Ovary (tissue), 9 donors: ENCODE results near the gene CENPU. TPM values are rescaled to one million over a fixed set of nuclear protein-coding genes. Genes with fewer than 3 reads are reported as not detected.

Source experiments
- DNase-seq, 5 donors: peaks; one replicate each; pipeline ENCODE4 v3.0.0-alpha.2; 2019 to 2020
- H3K27ac ChIP-seq, 2 donors: fragments of 200-600 bp; one replicate each; pipeline versions ENCODE4 v1.5.1 to v1.8.0; 2019 to 2022
- H3K27me3 ChIP-seq: fragments of 200-600 bp; one replicate; pipeline ENCODE4 v1.8.0; 2022
- H3K36me3 ChIP-seq: fragments of 200-600 bp; sonication (generic); one replicate; pipeline ENCODE4 v1.5.1; 2019
- H3K4me1 ChIP-seq: one replicate; pipeline ENCODE4 v1.8.1; 2013; ENCODE audit warnings: mild to moderate bottlenecking, moderate library complexity; ENCODE audit not compliant: insufficient read depth
- H3K4me3 ChIP-seq: fragments of 200-600 bp; sonication (generic); one replicate; pipeline ENCODE4 v1.5.1; 2017
- H3K9me3 ChIP-seq, 2 donors: fragments of 200-600 bp in 1 of 2; sonication (generic) in 1 of 2; one replicate each; pipeline versions ENCODE4 v1.5.1 to v1.8.1; 2013 to 2019; ENCODE audit warnings: mild to moderate bottlenecking in 1 of 2, moderate library complexity in 1 of 2
- EP300 ChIP-seq: sonication (generic); formaldehyde crosslinking; IDR thresholded peaks from one replicate; pipeline ENCODE4 v1.6.1; 2017; ENCODE audit warnings: antibody characterized with exemption
- POLR2A ChIP-seq: fragments of 450-650 bp; IDR thresholded peaks from one replicate; pipeline ENCODE4 v1.6.1; 2017; ENCODE audit warnings: antibody characterized with exemption, mild to moderate bottlenecking, moderate library complexity
- WGBS, 3 donors: extraction: QIAGEN DNeasy Blood & Tissue Kit in 1 of 3; methylation state at CpG; one replicate each; pipeline versions ENCODE4 v1.1.5 to v1.1.7; 2013 to 2017; 5-methylcytosine and 5-hydroxymethylcytosine counted together
- intact Hi-C, 4 donors: fragments of 100-400 bp; cut with DNase I; formaldehyde crosslinking; loops; one replicate each; pipeline versions ENCODE4 v1.11.0 to v1.15.1; 2022 to 2023
- polyA plus RNA-seq, 2 donors: library from polyadenylated mRNA; stranded (reverse); fragments of 200-250 nt in 1 of 2; fragments of 350-450 nt in 1 of 2; fragmentation: Illumina TruSeq in 1 of 2; extraction: RNeasy Lipid Tissue Mini Kit (QIAGEN cat#74804) in 1 of 2; gene quantifications; one replicate each; pipeline ENCODE4 v1.2.3, GENCODE V29; 2013 to 2014
- total RNA-seq, 7 donors: library from RNA; depleted of rRNA in 2 of 7; stranded (reverse); fragments of >200 nt in 2 of 7; fragmentation: NEBNext Ultra II Directional in 3 of 7; extraction: Animal tissue kit (Norgen Biotek cat#: 25700) in 3 of 7; gene quantifications; one replicate each; pipeline versions ENCODE4 v1.1.0 to v1.2.4, GENCODE V29; 2016 to 2023
- TF ChIP-seq, protein P1 (sequence below), 3 donors: fragments of 450-650 bp in 2 of 3; fragments of 200-600 bp in 1 of 3; IDR thresholded peaks; one replicate each; pipeline versions ENCODE4 v1.5.1 to v1.8.0; 2016 to 2022; ENCODE audit warnings: antibody characterized with exemption in 3 of 3, mild to moderate bottlenecking in 1 of 3
- donor health status: DM: no; HTN: no; CAD: no; lungs with moderate emphysema.
- donor health status: DM: no; HTN: no; CAD: no.
- donor health status: Bipolar disorder and iron deficiency.
- donor health status: DM: yes; HTN: yes; CAD: no.
- donor health status: DM: no; HTN: no; CAD: no.
- donor health status: DM: yes; HTN: yes; CAD: no.

Gene CENPU
- total and polyA plus RNA-seq, 9 donors = 0.34 to 3.4 (median 0.94) TPM

DNA sequence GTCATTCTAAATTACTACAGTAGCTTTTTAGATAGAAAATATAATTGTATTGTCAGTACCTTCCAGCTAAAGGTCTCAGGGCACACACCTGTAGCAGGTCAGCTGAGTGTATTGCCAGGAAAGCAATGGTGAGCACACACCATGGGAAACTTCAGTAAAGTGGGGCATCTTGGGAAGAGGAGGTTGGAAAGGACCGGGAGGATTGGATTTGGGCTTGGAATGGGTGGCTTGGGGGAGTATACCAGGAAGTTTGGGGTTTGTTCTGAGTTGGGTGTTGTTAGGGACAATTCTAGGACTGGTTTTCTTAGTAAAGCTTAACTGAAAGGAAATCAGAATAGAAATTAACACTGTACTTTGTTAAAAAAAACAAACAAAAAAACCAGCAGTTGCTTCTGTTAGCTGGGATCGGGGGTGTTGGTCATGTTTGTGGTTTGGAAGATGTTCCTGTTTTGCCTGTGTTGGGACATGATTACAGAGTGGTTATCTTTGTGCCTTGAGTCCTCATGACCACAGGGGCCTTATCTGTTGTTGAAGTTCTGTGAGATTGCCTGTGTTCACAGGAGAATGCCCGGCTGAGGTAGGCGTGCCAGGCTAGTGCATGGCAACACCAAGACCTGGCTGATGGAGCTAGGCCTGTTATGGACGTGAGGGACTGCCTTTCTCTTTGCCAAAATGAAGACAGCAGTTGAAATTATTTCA lies 49.3 kb downstream of the CENPU start:
- H3K9me3 ChIP-seq = no peaks in the 10 kb centered on the region
- 34 to 46% (median 41%) methylated on average over 5 of the region's 5 CpGs for WGBS, 3 donors
- DNase-seq = no peak
- H3K36me3 ChIP-seq = no peaks in the 10 kb centered on the region
- no peak overlapping the region for H3K4me3 ChIP-seq
- no peaks in the 10 kb centered on the region for H3K27me3 ChIP-seq
- intact Hi-C loops = no loop called here
- TF ChIP-seq EP300 = no peak
- TF ChIP-seq POLR2A = no peak
- TF ChIP-seq, protein P1, sequence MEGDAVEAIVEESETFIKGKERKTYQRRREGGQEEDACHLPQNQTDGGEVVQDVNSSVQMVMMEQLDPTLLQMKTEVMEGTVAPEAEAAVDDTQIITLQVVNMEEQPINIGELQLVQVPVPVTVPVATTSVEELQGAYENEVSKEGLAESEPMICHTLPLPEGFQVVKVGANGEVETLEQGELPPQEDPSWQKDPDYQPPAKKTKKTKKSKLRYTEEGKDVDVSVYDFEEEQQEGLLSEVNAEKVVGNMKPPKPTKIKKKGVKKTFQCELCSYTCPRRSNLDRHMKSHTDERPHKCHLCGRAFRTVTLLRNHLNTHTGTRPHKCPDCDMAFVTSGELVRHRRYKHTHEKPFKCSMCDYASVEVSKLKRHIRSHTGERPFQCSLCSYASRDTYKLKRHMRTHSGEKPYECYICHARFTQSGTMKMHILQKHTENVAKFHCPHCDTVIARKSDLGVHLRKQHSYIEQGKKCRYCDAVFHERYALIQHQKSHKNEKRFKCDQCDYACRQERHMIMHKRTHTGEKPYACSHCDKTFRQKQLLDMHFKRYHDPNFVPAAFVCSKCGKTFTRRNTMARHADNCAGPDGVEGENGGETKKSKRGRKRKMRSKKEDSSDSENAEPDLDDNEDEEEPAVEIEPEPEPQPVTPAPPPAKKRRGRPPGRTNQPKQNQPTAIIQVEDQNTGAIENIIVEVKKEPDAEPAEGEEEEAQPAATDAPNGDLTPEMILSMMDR (IDR thresholded peaks at IDR 0.05) = no peak
- no peak overlapping the region for H3K27ac ChIP-seq
- no peaks in the 10 kb centered on the region for H3K4me1 ChIP-seq

DNA sequence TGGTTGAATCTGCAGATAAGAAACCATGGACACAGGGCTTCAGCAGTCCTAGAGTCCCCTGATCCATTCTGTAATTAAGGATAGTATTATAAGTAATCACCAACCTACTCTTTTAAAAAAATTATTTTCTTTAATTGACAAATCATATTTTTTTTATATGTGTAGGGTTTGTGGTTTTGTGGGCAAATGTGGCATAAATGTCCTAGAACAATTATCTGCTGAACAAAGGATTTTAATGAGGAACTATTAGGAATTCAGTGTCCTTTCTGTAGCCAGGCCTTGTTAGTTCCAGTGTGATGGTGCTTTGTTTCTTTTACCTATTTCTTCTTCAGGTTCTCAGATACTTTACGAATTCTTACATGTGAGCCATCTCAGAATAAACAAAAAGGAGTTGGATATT lies 52.0 kb downstream of the CENPU start:
- DNase-seq = no peak
- H3K4me1 ChIP-seq = no peaks in the 10 kb centered on the region

DNA sequence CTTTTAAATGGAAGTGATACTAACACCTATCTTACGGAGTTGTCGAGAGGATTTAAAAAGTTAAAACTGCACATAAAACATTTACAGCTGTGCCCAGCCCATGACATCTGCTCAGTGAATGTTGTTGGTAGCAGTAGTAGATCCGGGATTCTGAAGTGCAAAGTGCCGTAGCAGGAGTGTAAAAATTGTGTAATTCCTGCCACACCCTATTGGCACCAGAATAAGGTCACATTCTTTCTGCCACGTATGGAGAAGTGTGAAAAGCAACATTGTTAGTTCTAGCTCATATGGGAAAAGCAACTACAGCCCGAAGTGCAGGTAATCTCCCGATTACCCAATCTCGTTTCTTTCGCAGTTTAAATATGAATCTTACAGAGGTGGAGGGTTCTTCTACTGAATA lies 53.2 kb downstream of the CENPU start:
- H3K9me3 ChIP-seq = no peaks in the 10 kb centered on the region

More for the DNA sequence above, 52.0 kb downstream of the CENPU start:
- intact Hi-C loops = no loop called here
- no peak overlapping the region for H3K4me3 ChIP-seq
- H3K27me3 ChIP-seq = no peaks in the 10 kb centered on the region
- H3K9me3 ChIP-seq = no peaks in the 10 kb centered on the region
- H3K27ac ChIP-seq = no peak overlapping the region
- TF ChIP-seq, protein P1 (IDR thresholded peaks at IDR 0.05) = no peak
- TF ChIP-seq EP300 = no peak
- 98 to 100% (median 98%) methylated on average over 1 of the region's 1 CpG for WGBS, 3 donors
- H3K36me3 ChIP-seq = no peaks in the 10 kb centered on the region

DNA sequence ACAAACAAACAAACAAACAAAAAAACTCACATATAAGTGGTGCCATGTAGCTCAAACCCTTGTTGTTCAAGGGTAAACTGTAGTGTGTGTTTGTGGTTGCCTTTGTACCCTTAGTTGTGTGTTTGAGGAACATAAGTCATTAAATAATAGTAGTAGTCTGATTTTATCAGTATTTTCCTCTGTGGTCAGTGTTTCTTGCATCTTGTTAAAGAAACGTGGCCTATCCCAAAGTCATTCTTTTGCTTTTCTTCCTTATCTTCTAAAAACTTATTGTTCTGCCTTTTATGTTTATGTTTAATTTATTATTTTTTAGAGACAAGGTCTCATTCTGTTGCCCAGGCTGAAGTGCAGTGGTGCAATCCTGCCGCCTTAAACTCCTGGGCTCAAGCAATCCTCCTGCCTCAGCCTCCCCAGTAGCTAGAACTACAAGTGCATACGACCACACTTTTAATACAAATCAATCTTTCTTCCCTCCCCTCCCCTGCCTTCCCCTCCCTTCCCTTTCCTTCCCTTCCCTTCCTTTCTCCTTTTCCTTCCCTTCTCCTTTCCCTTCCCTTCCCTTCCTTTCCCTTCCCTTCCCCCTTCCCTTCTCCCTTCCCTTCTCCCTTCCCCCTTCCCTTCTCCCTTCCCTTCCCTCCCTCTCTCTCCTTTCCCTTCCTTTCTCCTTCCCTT lies 57.9 kb downstream of the CENPU start:
- TF ChIP-seq, protein P1 (IDR thresholded peaks at IDR 0.05) = no peak
- TF ChIP-seq POLR2A (no peak), EP300 (no peak)
- intact Hi-C loops = no loop called here

More for the DNA sequence above, 53.2 kb downstream of the CENPU start:
- H3K36me3 ChIP-seq = no peaks in the 10 kb centered on the region
- TF ChIP-seq, protein P1 (IDR thresholded peaks at IDR 0.05) = no peak
- TF ChIP-seq EP300 (no peak), POLR2A (no peak)
- 86 to 88% (median 87%) methylated on average over 9 of the region's 9 CpGs for WGBS, 3 donors
- no peak overlapping the region for H3K4me3 ChIP-seq
- intact Hi-C loops = no loop called here
- H3K4me1 ChIP-seq = no peaks in the 10 kb centered on the region
- H3K27me3 ChIP-seq = no peaks in the 10 kb centered on the region
- DNase-seq = no peak
- H3K27ac ChIP-seq = no peak overlapping the region

More for the DNA sequence above, 57.9 kb downstream of the CENPU start:
- H3K36me3 ChIP-seq = no peaks in the 10 kb centered on the region
- 83 to 88% (median 86%) methylated on average over 3 of the region's 3 CpGs for WGBS, 3 donors
- H3K4me3 ChIP-seq = no peak overlapping the region
- H3K4me1 ChIP-seq = no peaks in the 10 kb centered on the region
- DNase-seq = no peak
- H3K9me3 ChIP-seq = no peaks in the 10 kb centered on the region
- H3K27ac ChIP-seq = no peak overlapping the region
- no peaks in the 10 kb centered on the region for H3K27me3 ChIP-seq
